Peyer's patch (tissue), 4 donors: ENCODE data around the gene NEIL1. TPM values are rescaled to one million over a fixed set of nuclear protein-coding genes. Genes with fewer than 3 reads are reported as not detected.
"Not testable (repeated sequence)": the region's sequence is repeated elsewhere in the genome, so short reads cannot be mapped to it uniquely, and the experiment has no call there.

Experiments used
- DNase-seq, 3 donors: peaks; one replicate each; pipeline ENCODE4 v3.0.0-alpha.2; 2017 to 2019
- H3K27ac ChIP-seq, 4 donors: fragments of 200-600 bp; sonication (generic); one replicate each; pipeline ENCODE4 v1.5.1; 2016 to 2019
- H3K27me3 ChIP-seq, 2 donors: fragments of 200-600 bp; sonication (generic); one replicate each; pipeline ENCODE4 v1.5.1; 2019
- H3K36me3 ChIP-seq, 3 donors: fragments of 200-600 bp; sonication (generic); one replicate each; pipeline ENCODE4 v1.5.1; 2016 to 2019
- H3K4me1 ChIP-seq, 4 donors: fragments of 200-600 bp; sonication (generic); one replicate each; pipeline ENCODE4 v1.5.1; 2016 to 2019
- H3K4me3 ChIP-seq, 4 donors: fragments of 200-600 bp; sonication (generic); 1 replicate in 3 of 4; 2 replicates in 1 of 4; pipeline ENCODE4 v1.5.1; 2016 to 2019; ENCODE audit warnings: mild to moderate bottlenecking in 1 of 4
- H3K9me3 ChIP-seq, 4 donors: fragments of 200-600 bp; sonication (generic); one replicate each; pipeline ENCODE4 v1.5.1; 2016 to 2019; ENCODE audit warnings: mild to moderate bottlenecking in 1 of 4
- POLR2A ChIP-seq, 2 donors: fragments of 450-650 bp; IDR thresholded peaks; one replicate each; pipeline ENCODE4 v1.5.1; 2017; ENCODE audit warnings: antibody characterized with exemption in 2 of 2, mild to moderate bottlenecking in 2 of 2, moderate library complexity in 2 of 2
- total RNA-seq, 4 donors: library from RNA; depleted of rRNA; stranded (reverse); fragments of >200 nt; gene quantifications; one replicate each; pipeline ENCODE4 v1.1.0, GENCODE V29; 2016
- TF ChIP-seq, protein P1 (sequence below), 6 experiments: fragments of 450-650 bp in 4 of 6; fragments of 200-600 bp in 2 of 6; sonication (generic) in 1 of 6; IDR thresholded peaks; one replicate each; pipeline ENCODE4 v1.5.1; 2017 to 2019; ENCODE audit warnings: antibody characterized with exemption in 6 of 6, mild to moderate bottlenecking in 3 of 6, moderate library complexity in 1 of 6

The NEIL1 gene
- total RNA-seq, 4 donors from 2014 or later: 63.7 to 173 (median 112) TPM

DNA sequence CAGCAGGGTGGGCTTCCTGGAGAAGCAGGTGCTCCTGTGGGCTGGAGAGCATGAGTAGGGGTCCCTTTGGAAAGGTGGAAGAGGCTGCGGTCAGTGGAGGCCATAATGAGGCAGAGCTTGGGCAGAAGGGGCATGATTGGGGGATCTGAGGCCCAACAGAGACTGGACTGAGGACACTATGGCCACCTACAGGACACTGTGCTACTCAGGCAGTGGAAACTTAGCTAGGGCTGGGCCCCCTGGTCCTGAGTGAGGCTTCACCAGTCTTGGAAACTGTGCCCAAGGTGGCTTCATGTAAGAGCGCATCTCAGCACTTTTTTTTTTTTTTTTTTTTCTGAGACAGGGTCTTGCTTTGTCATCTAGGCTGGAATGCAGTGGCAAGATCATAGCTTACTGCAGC, 17.3 kb upstream of the NEIL1 start:
- Histone ChIP-seq H3K4me3 (no peak overlapping the region), H3K36me3 (no peaks in the 10 kb centered on the region), H3K4me1 (no peaks in the 10 kb centered on the region), H3K9me3 (no peaks in the 10 kb centered on the region), H3K27me3 (no peaks in the 10 kb centered on the region), H3K27ac (no peak overlapping the region)
- no peak for TF ChIP-seq POLR2A (IDR thresholded peaks at IDR 0.05)
- TF ChIP-seq, protein P1, sequence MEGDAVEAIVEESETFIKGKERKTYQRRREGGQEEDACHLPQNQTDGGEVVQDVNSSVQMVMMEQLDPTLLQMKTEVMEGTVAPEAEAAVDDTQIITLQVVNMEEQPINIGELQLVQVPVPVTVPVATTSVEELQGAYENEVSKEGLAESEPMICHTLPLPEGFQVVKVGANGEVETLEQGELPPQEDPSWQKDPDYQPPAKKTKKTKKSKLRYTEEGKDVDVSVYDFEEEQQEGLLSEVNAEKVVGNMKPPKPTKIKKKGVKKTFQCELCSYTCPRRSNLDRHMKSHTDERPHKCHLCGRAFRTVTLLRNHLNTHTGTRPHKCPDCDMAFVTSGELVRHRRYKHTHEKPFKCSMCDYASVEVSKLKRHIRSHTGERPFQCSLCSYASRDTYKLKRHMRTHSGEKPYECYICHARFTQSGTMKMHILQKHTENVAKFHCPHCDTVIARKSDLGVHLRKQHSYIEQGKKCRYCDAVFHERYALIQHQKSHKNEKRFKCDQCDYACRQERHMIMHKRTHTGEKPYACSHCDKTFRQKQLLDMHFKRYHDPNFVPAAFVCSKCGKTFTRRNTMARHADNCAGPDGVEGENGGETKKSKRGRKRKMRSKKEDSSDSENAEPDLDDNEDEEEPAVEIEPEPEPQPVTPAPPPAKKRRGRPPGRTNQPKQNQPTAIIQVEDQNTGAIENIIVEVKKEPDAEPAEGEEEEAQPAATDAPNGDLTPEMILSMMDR (IDR thresholded peaks at IDR 0.05): no peak
- DNase-seq: no peak

DNA sequence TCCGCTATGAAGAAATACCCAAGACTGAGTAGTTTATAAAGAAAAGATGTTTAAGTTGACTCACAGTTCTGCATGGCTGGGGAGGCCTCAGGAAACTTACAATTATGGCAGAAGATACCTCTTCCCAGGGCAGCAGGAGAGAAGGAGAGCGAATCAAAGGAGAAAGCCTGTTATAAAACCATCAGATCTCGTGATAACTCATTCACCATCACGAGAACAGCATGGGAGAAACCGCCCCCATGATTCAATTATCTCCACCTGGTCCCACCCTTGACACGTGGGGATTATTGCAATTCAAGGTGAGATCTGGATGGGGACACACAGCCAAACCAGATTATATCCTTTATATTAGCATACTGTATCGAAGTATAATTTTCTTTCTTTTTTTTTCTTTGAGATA, 14.7 kb upstream of the NEIL1 start:
- not testable (repeated sequence) for H3K36me3 ChIP-seq, H3K4me1 ChIP-seq, H3K4me3 ChIP-seq, H3K27ac ChIP-seq, DNase-seq, H3K27me3 ChIP-seq, H3K9me3 ChIP-seq

DNA sequence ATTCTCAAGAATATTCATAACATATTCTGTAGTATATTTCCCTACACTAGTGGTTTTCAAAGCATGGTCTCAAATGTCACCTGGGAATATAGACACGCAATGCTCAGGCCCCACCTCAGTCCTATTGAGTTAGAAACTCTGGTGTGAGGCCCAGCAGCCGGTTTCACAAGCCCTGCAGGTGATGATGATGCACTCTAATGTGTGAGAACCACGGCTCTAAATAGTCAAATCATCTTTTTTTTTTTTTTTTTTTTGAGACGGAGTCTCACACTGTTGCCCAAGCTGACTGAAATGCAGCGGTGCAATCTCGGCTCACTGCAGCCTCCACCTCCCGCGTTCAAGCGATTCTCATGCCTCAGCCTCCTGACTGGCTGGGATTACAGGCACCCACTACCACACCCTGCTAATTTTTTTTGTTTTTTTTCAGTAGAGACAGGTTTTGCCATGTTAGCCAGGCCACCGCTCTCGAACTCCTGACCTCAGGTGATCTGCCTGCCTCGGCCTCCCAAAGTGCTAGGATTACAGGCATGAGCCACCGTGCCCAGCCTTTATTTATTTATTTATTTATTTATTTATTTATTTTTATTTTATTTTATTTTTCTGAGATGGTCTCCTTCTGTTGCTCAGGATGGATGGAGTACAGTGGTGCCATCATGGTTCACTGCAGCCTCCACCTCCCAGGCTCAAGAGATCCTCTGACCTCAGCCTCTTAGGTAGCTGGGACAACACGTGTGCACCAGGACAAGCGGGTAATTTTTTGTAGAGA, 13.0 kb upstream of the NEIL1 start:
- H3K27me3 ChIP-seq, H3K9me3 ChIP-seq, H3K36me3 ChIP-seq, H3K27ac ChIP-seq, H3K4me3 ChIP-seq, DNase-seq: not testable (repeated sequence)
- H3K4me1 ChIP-seq: peaks cover 0 to 10% (median 2%) of the 10 kb centered on the region in 4 donors

DNA sequence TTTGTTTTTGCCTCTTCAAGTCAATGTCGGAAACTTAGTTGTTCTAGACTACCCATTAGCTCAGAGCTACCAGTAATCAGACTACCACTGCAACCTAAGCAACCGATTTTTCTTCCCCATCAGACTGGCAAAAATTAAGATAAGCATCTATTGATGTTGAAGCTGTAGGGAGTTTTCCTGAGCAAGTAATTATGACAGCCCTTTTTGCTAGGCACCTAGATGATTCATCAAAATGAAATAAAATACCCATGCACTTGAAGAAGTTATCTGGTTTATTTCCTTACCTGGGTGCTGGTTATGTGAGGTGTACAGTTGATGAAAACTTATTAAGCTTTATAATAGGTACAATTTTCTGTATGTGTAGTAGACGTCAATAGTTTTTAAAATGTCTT, 11.5 kb upstream of the NEIL1 start:
- Histone ChIP-seq H3K27ac (peak overlapping the region in 2 of 4 donors; percentile 62 to 80), H3K4me3 (peak overlapping the region; percentile 75 to 91 (median 80)), H3K36me3 (peaks cover 0 to 16% (median 0%) of the 10 kb centered on the region in 3 donors), H3K27me3 (no peaks in the 10 kb centered on the region), H3K4me1 (peaks cover 0 to 10% (median 2%) of the 10 kb centered on the region in 4 donors), H3K9me3 (no peaks in the 10 kb centered on the region)
- TF ChIP-seq, protein P1 (IDR thresholded peaks at IDR 0.05): peak in 1 of 6 experiments; percentile 1
- TF ChIP-seq POLR2A (IDR thresholded peaks at IDR 0.05): no peak
- no peak for DNase-seq

DNA sequence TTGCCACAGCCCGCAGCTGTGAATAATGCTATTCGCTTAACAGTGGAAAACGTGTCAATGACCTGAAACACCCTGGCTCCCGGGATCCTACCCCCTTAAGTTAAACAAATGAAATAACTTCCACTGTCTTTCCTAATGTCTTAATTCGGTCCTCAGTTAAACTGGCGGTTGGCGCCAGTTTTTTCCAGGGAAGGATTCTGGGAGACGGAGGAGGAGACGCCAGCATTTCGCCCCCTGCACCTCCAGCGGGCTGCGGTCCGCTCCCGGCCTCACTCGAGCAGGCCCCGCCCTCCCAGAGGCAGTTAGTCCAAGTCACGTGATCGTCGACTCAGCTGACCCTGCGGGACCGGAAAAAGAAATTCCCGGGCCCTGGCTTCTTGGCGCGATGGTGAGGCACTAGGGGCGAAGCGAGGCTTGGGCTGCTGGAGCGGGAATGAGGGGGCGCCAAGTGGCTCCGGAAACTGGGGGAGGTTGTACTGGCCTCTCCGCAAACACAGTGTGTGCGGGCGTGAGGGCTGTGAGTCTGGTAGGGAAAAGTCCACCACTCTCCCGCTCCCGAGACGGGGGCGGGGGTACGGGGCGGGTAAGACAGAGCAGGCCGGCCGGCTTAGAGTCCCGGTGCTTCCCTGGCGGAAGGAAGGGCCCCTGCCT, 11.0 kb upstream of the NEIL1 start, which contains the start of gene COMMD4:
Gene COMMD4 (plus strand): TSS at position 359 of the 651 bp plus-strand sequence. CDS start 27 bp downstream, at position 386.
- peak; percentile 92 to 97 (median 95) for DNase-seq
- peak in 1 of 2 donors; percentile 32 for TF ChIP-seq POLR2A (IDR thresholded peaks at IDR 0.05)
- TF ChIP-seq, protein P1 (IDR thresholded peaks at IDR 0.05): no peak
- H3K27ac ChIP-seq: peak within 1 kb of the TSS; percentile 47 to 80 (median 61)

DNA sequence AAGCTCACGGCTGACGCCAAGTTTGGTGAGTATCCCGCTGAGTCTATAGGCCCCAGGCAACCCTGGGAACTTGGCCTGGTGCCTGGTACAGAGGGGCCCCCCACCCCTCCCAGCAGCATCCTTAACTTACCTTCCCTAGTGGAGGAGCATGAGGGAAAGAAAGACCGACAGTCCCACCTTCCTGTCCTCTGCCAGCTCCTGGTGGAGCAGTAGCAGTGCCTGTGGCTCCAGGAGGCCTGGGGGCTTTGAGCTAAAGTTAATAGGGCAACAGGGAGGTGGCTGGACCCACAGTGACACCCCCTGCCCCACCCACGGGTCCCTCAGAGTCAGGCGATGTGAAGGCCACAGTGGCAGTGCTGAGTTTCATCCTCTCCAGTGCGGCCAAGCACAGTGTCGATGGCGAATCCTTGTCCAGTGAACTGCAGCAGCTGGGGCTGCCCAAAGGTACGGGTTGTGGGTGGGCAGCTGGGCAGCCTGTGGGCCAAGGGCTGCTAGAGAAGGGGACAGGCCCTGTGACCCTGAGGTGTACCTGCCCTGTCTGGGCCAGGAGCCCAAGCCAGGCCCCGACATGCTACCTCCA, 8.1 kb upstream of the NEIL1 start:
- Histone ChIP-seq H3K36me3 (peaks cover 0 to 25% (median 0%) of the 10 kb centered on the region in 3 donors), H3K4me1 (peaks cover 0 to 10% (median 2%) of the 10 kb centered on the region in 4 donors), H3K27me3 (no peaks in the 10 kb centered on the region), H3K4me3 (no peak overlapping the region), H3K27ac (no peak overlapping the region), H3K9me3 (no peaks in the 10 kb centered on the region)
- no peak for DNase-seq
- TF ChIP-seq POLR2A (IDR thresholded peaks at IDR 0.05): no peak
- TF ChIP-seq, protein P1 (IDR thresholded peaks at IDR 0.05): no peak

More for the DNA sequence above, 11.0 kb upstream of the NEIL1 start, which contains the start of gene COMMD4:
- H3K27me3 ChIP-seq: no peaks in the 10 kb centered on the region
- no peaks in the 10 kb centered on the region for H3K9me3 ChIP-seq
- peaks cover 0 to 18% (median 0%) of the 10 kb centered on the region in 3 donors for H3K36me3 ChIP-seq
- peaks cover 0 to 10% (median 2%) of the 10 kb centered on the region in 4 donors for H3K4me1 ChIP-seq
- H3K4me3 ChIP-seq: peak within 1 kb of the TSS; percentile 75 to 91 (median 80)
